IMR-90 (cell line): ENCODE measurements around the gene LRRC9. TPM values are rescaled to one million over a fixed set of nuclear protein-coding genes. Genes with fewer than 3 reads are reported as not detected.

Source experiments
- ATAC-seq: fragments of 200-7000 bp; cut with Tn5 transposase; 2 replicates; pipeline ENCODE4 v1.9.1; 2020; ENCODE audit warnings: low read depth, mild to moderate bottlenecking, moderate library complexity
- BruUV-seq: library from RNA; stranded (reverse); fragments of 400-500 nt; replicated peaks from 2 replicates; lab custom pipeline; 2021; lab: Mats Ljungman, UMichigan
- CTCF ChIA-PET: fragments of 300-600 bp; formaldehyde crosslinking; extraction: SDS; loops from one replicate; lab custom pipeline; 2021; ENCODE audit warnings: antibody characterized with exemption; lab: Yijun Ruan, JAX
- POLR2A ChIA-PET: fragments of 300-600 bp; sonication (Branson Sonifier 250); formaldehyde crosslinking; loops from one replicate; lab custom pipeline; 2022; ENCODE audit warnings: antibody characterized with exemption; ENCODE audit not compliant: unreplicated experiment; lab: Charles Lee
- DNase-seq: peaks from one replicate; pipeline ENCODE4 v3.0.0; 2013
- H2AFZ ChIP-seq: replicated peaks from 2 replicates; pipeline ENCODE3; 2013; ENCODE audit warnings: low read length, mild to moderate bottlenecking; ENCODE audit not compliant: poor library complexity
- H2AK5ac ChIP-seq: 2 replicates; pipeline ENCODE4 v1.6.1; 2013; ENCODE audit warnings: low read depth, low read length, inconsistent platforms
- H2AK9ac ChIP-seq: replicated peaks from 2 replicates; pipeline ENCODE3; 2013; ENCODE audit warnings: mild to moderate bottlenecking, low read depth, low read length, moderate library complexity; ENCODE audit not compliant: poor library complexity
- H2BK120ac ChIP-seq: 2 replicates; pipeline ENCODE4 v1.6.1; 2013; ENCODE audit warnings: low read depth, low read length, inconsistent platforms
- H2BK15ac ChIP-seq: 3 replicates; pipeline ENCODE4 v1.6.1; 2013; ENCODE audit warnings: low read depth, low read length, inconsistent platforms
- H2BK20ac ChIP-seq: 2 replicates; pipeline ENCODE4 v1.6.1; 2013; ENCODE audit warnings: low read depth, mild to moderate bottlenecking, inconsistent platforms, low read length, moderate library complexity
- H2BK5ac ChIP-seq: 2 replicates; pipeline ENCODE4 v1.6.1; 2013; ENCODE audit warnings: mild to moderate bottlenecking, low read depth, low read length, inconsistent platforms; ENCODE audit not compliant: poor library complexity, severe bottlenecking
- H3K14ac ChIP-seq: replicated peaks from 2 replicates; pipeline ENCODE4 v1.6.1; 2013; ENCODE audit warnings: low read depth, low read length, inconsistent platforms
- H3K18ac ChIP-seq: 2 replicates; pipeline ENCODE4 v1.6.1; 2013; ENCODE audit warnings: low read depth, low read length, control low read depth
- H3K23ac ChIP-seq: 2 replicates; pipeline ENCODE4 v1.6.1; 2013; ENCODE audit warnings: low read depth, low read length, inconsistent platforms
- H3K27ac ChIP-seq: 2 replicates; pipeline ENCODE4 v1.5.1; 2013; ENCODE audit warnings: mild to moderate bottlenecking, control low read depth, low read length; ENCODE audit not compliant: insufficient read depth
- H3K27me3 ChIP-seq: 2 replicates; pipeline ENCODE4 v1.6.1; 2013; ENCODE audit warnings: low read length; ENCODE audit not compliant: control insufficient read depth, insufficient read depth
- H3K36me3 ChIP-seq: 2 replicates; pipeline ENCODE4 v1.6.1; 2013; ENCODE audit warnings: low read length, mixed read lengths; ENCODE audit not compliant: control insufficient read depth, insufficient read depth
- H3K4ac ChIP-seq: 2 replicates; pipeline ENCODE4 v1.6.1; 2013; ENCODE audit warnings: low read depth, low read length, inconsistent platforms
- H3K4me1 ChIP-seq: 2 replicates; pipeline ENCODE4 v1.6.1; 2013; ENCODE audit warnings: low read length, mixed read lengths; ENCODE audit not compliant: control insufficient read depth, insufficient read depth
- H3K4me2 ChIP-seq: 2 replicates; pipeline ENCODE4 v1.6.1; 2013; ENCODE audit warnings: low read depth, mild to moderate bottlenecking, control low read depth, low read length, moderate library complexity
- H3K4me3 ChIP-seq: 2 replicates; pipeline ENCODE4 v1.5.1; 2013; ENCODE audit warnings: low read depth, mild to moderate bottlenecking, control low read depth, low read length, moderate library complexity; ENCODE audit not compliant: insufficient read depth
- H3K56ac ChIP-seq: 2 replicates; pipeline ENCODE4 v1.6.1; 2013; ENCODE audit warnings: low read length, inconsistent platforms; ENCODE audit not compliant: insufficient read depth; ENCODE audit errors: extremely low read depth
- H3K79me1 ChIP-seq, 2 experiments: 2 replicates each; pipeline ENCODE4 v1.6.1; 2013; ENCODE audit warnings: low read length in 2 of 2, inconsistent platforms in 1 of 2, low read depth in 1 of 2
- H3K9ac ChIP-seq: 2 replicates; pipeline ENCODE4 v1.6.1; 2013; ENCODE audit warnings: low read depth, low read length, control low read depth
- H3K9me1 ChIP-seq: 2 replicates; pipeline ENCODE4 v1.6.1; 2013; ENCODE audit warnings: low read length, inconsistent platforms; ENCODE audit not compliant: insufficient read depth
- H3K9me3 ChIP-seq: 2 replicates; pipeline ENCODE4 v1.6.1; 2013; ENCODE audit warnings: low read length; ENCODE audit not compliant: control insufficient read depth, insufficient read depth
- H4K20me1 ChIP-seq: 2 replicates; pipeline ENCODE4 v1.6.1; 2013; ENCODE audit warnings: low read length, inconsistent platforms; ENCODE audit not compliant: insufficient read depth
- H4K5ac ChIP-seq: 2 replicates; pipeline ENCODE4 v1.6.1; 2013; ENCODE audit warnings: mild to moderate bottlenecking, low read depth, low read length, control low read depth
- H4K8ac ChIP-seq, 2 experiments: 2 replicates each; pipeline ENCODE4 v1.6.1; 2013; ENCODE audit warnings: low read depth in 2 of 2, low read length in 2 of 2, control low read depth in 1 of 2, inconsistent platforms in 1 of 2
- H4K91ac ChIP-seq: 2 replicates; pipeline ENCODE4 v1.6.1; 2013; ENCODE audit warnings: low read depth, low read length, inconsistent platforms; ENCODE audit not compliant: insufficient read depth
- BHLHE40 ChIP-seq: fragments of 150-350 bp; IDR thresholded peaks from 2 replicates; pipeline ENCODE4 v1.6.1; 2016; ENCODE audit warnings: mild to moderate bottlenecking, low read depth, low read length
- CEBPB ChIP-seq: IDR thresholded peaks from 2 replicates; pipeline ENCODE4 v1.6.1; 2012; ENCODE audit warnings: low read depth, low read length, improper control_type of control experiment
- CHD1 ChIP-seq: IDR thresholded peaks from 2 replicates; pipeline ENCODE4 v1.6.1; 2012; ENCODE audit warnings: low read depth, low read length, improper control_type of control experiment
- FOS ChIP-seq: fragments of 150-350 bp; IDR thresholded peaks from 2 replicates; pipeline ENCODE4 v1.6.1; 2016; ENCODE audit warnings: low read depth, low read length
- MAFK ChIP-seq: IDR thresholded peaks from 2 replicates; pipeline ENCODE4 v1.6.1; 2012; ENCODE audit warnings: low read depth, low read length, improper control_type of control experiment
- MAZ ChIP-seq: IDR thresholded peaks from 2 replicates; pipeline ENCODE4 v1.6.1; 2012; ENCODE audit warnings: low read depth, mild to moderate bottlenecking, low read length, improper control_type of control experiment, moderate library complexity, borderline replicate concordance
- MXI1 ChIP-seq: IDR thresholded peaks from 2 replicates; pipeline ENCODE4 v1.6.1; 2012; ENCODE audit warnings: low read depth, mild to moderate bottlenecking, low read length, moderate library complexity, borderline replicate concordance
- NFE2L2 ChIP-seq: fragments of 150-350 bp; IDR thresholded peaks from 2 replicates; pipeline ENCODE4 v1.6.1; 2016; ENCODE audit warnings: low read depth, mild to moderate bottlenecking, low read length
- POLR2A ChIP-seq: IDR thresholded peaks from 2 replicates; pipeline ENCODE4 v1.6.1; 2012; ENCODE audit warnings: mild to moderate bottlenecking, low read depth, low read length
- RAD21 ChIP-seq: IDR thresholded peaks from 2 replicates; pipeline ENCODE4 v1.6.1; 2012; ENCODE audit warnings: low read length, improper control_type of control experiment
- RCOR1 ChIP-seq: IDR thresholded peaks from 2 replicates; pipeline ENCODE4 v1.6.1; 2012; ENCODE audit warnings: mild to moderate bottlenecking, low read length, improper control_type of control experiment; ENCODE audit not compliant: insufficient replicate concordance
- RFX5 ChIP-seq: IDR thresholded peaks from 2 replicates; pipeline ENCODE4 v1.8.0; 2012; ENCODE audit warnings: low read depth, mild to moderate bottlenecking, low read length, moderate library complexity
- SMC3 ChIP-seq: fragments of 150-350 bp; IDR thresholded peaks from 2 replicates; pipeline ENCODE4 v1.6.1; 2016; ENCODE audit warnings: low read depth, mild to moderate bottlenecking, antibody characterized with exemption, low read length, moderate library complexity
- USF2 ChIP-seq: fragments of 150-350 bp; IDR thresholded peaks from 2 replicates; pipeline ENCODE4 v1.6.1; 2017; ENCODE audit warnings: mild to moderate bottlenecking, antibody characterized with exemption, low read length, low read depth
- WGBS, 2 experiments: methylation state at CpG; one replicate each; pipeline versions ENCODE4 v1.1.5 to v1.1.7; 2013; ENCODE audit warnings: missing lambda C conversion rate in 2 of 2; ENCODE audit not compliant: insufficient read length in 1 of 2; ENCODE audit errors: extremely low coverage in 2 of 2; 5-methylcytosine and 5-hydroxymethylcytosine counted together
- dilution Hi-C: fragments of 300-500 bp; cut with HindIII; formaldehyde crosslinking; loops from one replicate; pipeline ENCODE4 v1.14.3; 2018; ENCODE audit warnings: low sequenced_read_pairs; ENCODE audit not compliant: unreplicated experiment
- in situ Hi-C: fragments of 300-500 bp; cut with MboI; formaldehyde crosslinking; loops from 3 replicates; pipeline ENCODE4 v1.14.3; 2019; ENCODE audit warnings: low sequenced_read_pairs, inconsistent platforms, mixed read lengths
- intact Hi-C: fragments of 100-400 bp; cut with micrococcal nuclease; formaldehyde crosslinking; loops from 2 replicates; pipeline ENCODE4 v1.10.0; 2022
- polyA plus RNA-seq, 3 experiments: library from polyadenylated mRNA; depleted of rRNA; stranded (reverse); fragments of >200 nt; gene quantifications; 2 replicates each; pipeline ENCODE4 v1.2.3, GENCODE V29; 2012; ENCODE audit warnings: low replicate concordance in 1 of 3
- total RNA-seq: library from RNA; depleted of rRNA; stranded (reverse); fragments of >200 nt; gene quantifications from 2 replicates; pipeline ENCODE4 v1.2.3, GENCODE V29; 2012

The LRRC9 gene
- total and polyA plus RNA-seq, 2 of the 4 experiments (the other 2 are of a cell fraction), result not detected

DNA sequence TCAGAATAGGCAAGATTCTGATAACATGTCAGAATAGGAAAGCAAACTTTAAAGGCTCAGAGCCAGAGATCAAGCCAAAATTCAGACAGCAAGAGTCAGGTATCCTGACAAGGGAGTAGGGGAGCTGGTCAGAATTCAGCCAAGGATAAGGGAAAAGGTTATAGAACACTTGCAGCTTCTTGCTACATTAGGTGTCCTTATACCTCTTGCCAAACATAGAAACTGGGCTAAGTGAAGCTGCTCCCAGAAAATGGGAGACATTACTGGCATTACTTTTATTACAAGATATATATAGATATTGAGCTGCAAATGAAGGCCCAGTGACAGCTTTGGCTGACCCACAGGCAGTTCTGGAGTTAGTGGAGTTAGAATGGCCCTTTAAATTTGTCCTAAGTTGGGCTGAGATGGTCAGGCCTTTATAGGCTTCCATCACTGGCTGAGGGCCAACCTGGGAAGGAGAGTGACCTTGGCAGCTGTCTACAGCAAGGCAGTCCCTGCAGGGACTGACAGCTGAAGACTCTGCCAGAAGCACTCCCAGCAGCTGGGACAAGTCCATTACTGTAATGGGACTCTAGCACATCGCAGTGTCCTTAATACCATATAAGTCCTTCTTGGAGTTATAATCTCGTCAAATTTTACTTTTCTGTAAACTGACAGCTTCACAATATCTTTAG is 83.0 kb downstream of the LRRC9 start:
- Histone ChIP-seq H3K9me3 (no peaks in the 10 kb centered on the region), H3K36me3 (no peaks in the 10 kb centered on the region), H4K20me1 (no peaks in the 10 kb centered on the region), H3K56ac (no peak overlapping the region), H4K91ac (no peak overlapping the region), H3K23ac (no peak overlapping the region), H3K4me3 (no peak overlapping the region), H2AK5ac (no peak overlapping the region), H2AK9ac (no peak overlapping the region), H4K5ac (no peak overlapping the region), H3K18ac (no peak overlapping the region), H3K27me3 (no peaks in the 10 kb centered on the region), H3K4ac (no peak overlapping the region), H2BK5ac (no peak overlapping the region), H2BK15ac (no peak overlapping the region), H3K14ac (no peak overlapping the region), H2BK120ac (no peak overlapping the region), H3K9ac (no peak overlapping the region), H3K79me1 (no peaks in the 10 kb centered on the region), H2BK20ac (no peak overlapping the region), H3K4me2 (no peak overlapping the region), H3K4me1 (no peaks in the 10 kb centered on the region), H3K27ac (no peak overlapping the region), H4K8ac (no peak overlapping the region), H3K9me1 (no peaks in the 10 kb centered on the region), H2AFZ (no peak overlapping the region)
- BruUV-seq, result no TSS peak
- DNase-seq (no peak), ATAC-seq (no peak)
- in situ Hi-C loops, result no loop called here
- ChIA-PET CTCF (no interaction called here), POLR2A (no interaction called here)
- dilution Hi-C loops, result no loop called here
- intact Hi-C loops, result no loop called here
- TF ChIP-seq CHD1, result no peak
- no peak for TF ChIP-seq BHLHE40
- TF ChIP-seq FOS, result no peak
- no peak for TF ChIP-seq RFX5
- no peak for TF ChIP-seq SMC3
- no peak for TF ChIP-seq MAFK
- no peak for TF ChIP-seq MXI1
- no peak for TF ChIP-seq CEBPB
- TF ChIP-seq NFE2L2, result no peak
- no peak for TF ChIP-seq MAZ
- TF ChIP-seq USF2, result no peak
- TF ChIP-seq RCOR1, result no peak
- no peak for TF ChIP-seq RAD21
- no peak for TF ChIP-seq POLR2A
- no CpG with 5 or more reads among the region's 2 CpGs for WGBS, 2 experiments
